T-helper 9 cell (primary cell): ENCODE data around the gene FAM13A.
"Not testable (repeated sequence)": the region's sequence is repeated elsewhere in the genome, so short reads cannot be mapped to it uniquely, and the experiment has no call there.

Source experiments
- DNase-seq: peaks from one replicate; pipeline ENCODE4 v3.0.0-alpha.2; 2020
- total RNA-seq, 2 donors: gene quantifications; one replicate each; lab custom pipeline; 2026; lab: John Stamatoyannopoulos, UW

FAM13A gene
- 19.4 to 30.2 reads per million in 2 donors for total RNA-seq

DNA sequence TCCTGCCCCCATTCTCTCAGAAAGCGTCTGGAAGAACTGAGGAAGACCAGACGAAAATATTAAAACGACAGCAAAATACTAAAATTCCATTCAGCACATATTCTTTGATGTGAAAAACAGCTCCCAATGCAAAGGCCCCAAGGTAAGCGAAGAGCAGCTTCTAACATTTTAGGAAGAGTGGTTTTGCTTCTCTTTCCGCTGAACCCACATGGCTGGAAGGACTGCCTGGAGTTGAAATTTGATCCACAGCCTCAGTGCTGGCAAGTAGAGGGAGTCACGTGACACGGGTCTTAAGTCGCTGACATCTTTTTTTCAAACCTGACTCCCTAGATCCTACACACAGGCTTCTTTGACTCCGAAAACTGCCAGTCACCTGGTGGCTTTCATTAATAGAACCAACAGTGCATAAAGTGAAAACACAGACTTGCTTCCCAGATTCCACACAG, at the start of gene FAM13A:
Gene FAM13A (minus strand): TSS at position 233 of the 446 bp plus-strand sequence. CDS start 221 bp downstream, at position 12.
- DNase-seq = no peak

DNA sequence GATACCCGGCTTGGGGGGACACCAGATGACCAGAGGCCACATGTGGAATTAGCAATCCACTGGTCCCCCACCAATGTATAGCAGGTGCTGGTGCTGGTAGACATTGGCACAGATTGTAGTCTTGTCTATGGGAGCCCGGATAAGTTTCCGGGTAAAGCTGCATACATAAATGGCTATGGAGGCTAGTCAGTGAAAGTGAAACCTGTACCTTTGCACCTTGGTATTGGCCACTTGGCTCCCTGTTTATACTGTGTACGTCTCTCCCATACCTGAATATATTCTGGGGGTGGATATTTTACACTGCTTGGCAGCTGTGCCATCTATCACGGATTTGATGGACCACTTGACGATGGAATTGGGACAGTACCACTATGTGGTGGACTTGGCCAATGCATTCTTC, 48.7 kb upstream of the FAM13A start:
- no peak for DNase-seq

DNA sequence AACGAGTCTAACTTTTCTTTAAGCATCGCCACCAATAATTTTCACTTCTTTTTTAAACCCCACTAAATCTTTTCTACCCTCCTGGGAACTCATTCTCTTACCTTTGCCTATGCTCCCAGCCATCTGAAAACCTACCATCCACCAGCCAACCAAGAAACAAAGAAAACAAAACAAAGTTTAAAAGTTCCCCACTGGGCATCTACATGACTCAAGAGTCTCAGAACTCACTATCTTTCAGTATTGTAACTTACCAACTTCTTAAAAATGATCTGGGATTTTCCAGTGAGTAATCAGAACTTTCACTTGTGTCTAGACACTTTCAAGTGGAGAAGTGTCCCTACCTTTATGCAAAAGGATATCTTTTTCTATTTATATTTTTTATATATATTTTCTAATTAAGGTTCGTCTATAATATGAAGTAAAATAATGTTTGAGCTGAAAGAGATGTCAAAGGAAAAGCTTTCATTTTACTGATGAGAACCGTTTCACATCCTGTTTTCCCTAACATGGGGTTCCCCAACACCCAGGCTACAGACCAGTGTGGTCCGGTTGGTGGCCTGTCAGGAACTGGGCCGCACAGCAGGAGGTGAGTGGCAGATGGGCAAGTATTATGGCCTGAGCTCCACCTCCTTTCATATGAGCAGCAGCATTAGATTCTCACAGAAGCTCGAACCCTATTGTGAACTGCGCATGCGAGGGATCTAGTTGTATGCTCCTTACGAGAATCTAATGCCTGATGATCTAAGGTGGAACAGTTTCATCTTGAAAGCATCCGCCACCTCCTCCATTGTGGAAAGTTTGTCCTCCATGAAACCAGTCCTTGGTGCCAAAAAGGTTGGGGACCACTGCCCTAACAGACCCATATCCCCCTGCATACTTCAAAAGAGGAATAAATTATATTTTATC, 44.5 kb upstream of the FAM13A start:
- DNase-seq = no peak

DNA sequence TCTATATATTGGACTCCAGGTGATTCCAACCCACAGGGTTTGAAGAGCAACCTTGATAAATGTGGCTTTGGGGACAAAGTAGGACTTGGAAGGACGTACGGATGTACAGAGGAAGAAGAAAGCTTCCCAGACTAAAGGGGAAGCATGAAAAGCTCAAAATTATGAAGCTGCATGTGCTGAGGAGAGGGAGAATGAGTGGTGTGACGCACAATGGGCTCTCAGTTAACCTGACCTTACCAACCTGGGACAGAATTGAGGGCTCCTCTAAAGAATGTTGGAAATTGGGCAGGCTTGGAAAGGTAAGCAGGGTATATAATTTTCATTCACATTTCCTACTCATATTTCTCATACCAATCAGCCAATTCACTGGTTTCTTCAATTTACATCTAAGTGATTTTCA, 43.9 kb upstream of the FAM13A start:
- no peak for DNase-seq

DNA sequence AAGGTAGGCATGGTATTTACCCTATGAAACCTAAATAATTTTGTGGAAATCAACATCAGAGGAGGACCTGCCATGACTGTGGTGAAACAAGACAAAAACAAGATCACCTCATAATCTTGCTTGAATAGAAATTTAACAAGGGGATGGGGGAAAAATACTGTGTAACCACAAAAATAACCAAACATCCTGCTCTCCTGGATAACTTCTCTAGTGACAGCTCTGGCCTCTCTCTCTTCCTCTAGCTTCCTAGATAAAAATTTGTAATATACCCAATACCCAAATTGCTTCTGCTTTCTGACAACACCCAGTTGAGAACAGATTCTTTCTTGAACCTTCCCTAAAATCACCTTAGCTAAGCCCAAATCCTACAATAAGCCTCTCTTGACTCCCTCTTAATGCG, 42.5 kb upstream of the FAM13A start:
- DNase-seq = no peak

DNA sequence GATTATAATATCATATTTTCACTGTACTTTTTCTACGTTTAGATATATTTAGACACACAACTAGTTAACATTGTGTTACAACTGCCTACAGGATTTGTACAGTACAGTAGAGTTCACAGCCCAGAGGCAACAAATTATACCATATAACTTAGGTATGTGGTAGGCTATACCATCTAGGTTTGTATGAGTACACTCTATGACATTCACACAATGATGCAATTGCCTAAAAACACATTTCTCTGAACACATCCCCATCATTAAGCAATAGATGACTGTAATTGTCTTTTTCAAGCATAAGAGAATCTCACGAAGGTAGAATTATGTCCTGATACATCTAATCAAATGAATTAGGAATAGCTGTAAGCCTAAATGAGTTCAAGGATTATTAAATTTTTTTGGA, 42.0 kb upstream of the FAM13A start:
- no peak for DNase-seq

DNA sequence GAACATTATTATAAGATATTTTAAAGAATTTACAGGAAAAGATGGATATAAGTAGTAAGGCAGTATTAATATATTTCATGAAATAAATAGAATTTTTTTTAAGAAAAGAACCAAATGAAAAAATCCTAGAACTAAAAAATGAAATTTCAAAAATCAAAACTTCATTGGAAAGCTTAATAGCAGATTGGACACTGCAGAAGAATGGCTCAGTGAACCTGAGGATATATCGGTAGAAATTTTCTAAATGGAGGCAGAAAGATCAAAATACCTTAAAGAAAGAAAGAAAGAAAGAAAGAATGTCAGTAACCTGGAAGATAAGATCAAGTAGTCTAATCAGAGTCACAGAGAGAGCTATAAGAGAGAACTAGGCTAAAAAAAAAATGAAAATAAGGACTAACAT, 21.3 kb upstream of the FAM13A start:
- no peak for DNase-seq

DNA sequence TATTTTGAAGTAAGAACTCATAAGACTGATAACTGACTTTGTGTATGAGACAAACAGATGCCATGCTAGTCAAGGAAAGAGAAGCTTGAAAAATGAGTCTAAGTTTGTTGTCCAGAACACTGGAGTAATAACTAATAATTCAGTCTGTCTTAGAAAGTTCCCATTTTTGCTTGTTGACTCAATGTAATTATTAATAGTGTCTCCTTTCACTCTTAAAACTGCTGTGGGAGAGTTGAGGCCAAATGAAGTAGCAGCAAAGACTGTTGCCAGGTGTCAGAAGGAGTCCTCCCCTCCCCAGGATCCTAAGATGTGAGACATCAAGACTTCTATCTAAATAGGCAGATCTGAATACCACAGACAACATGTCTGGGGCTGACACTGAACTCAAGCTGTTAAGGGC, 20.8 kb upstream of the FAM13A start:
- DNase-seq = no peak

DNA sequence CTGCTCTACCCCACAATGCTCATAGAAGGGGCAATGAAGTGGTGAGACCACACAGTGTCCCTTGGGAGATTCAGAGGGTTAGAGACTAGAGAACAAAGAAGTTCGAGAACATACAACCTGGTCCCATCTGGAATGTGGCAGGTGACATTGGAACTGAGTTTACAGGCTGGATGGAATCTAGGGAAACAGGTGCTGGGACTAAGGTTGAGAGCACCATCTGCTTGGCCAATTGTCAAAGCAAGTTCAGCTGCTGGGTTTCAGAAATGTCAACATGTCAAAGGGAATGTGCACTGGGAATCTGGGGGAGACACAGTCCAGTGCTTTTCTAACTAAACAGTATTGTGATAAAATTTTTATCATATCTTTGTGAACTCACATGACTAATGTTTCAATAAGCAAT, 15.9 kb upstream of the FAM13A start:
- no peak for DNase-seq

DNA sequence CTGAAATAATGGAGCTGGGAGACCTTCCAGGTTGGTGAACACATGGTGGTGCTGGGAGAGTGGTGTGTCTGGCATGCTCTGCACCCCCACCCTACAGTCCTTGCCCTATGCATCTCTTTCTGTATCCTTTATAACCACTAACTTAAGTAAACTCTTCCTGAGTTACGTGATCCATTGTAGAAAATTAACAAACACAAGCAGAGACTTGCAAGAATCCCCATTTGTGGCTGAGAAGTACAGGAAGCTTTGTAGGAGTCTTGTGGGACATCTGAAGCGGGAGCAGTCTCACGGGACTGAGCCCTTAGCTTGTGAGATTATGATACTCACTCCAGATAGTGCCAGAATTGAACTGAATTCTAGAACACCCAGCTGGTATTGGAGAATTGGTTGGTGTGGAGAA, 14.3 kb upstream of the FAM13A start:
- no peak for DNase-seq

DNA sequence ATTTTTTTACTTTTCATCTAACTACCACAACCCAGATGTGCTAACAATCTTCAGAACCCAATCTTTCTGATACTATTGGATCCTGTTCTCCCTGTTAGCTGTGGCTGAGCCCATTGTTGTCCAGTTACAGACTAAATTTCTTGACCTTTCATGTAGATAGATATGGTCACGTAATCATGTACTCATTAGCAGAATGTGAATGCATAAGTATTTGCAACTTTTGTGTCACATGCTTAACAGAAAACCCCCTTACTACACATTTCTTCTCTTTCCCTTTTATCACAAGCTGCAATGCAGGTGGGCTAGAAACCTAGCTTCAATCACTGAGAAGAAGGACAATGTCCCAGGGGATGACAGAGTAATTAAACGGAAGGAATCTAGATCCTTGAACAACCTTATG, 13.1 kb upstream of the FAM13A start:
- DNase-seq = no peak

DNA sequence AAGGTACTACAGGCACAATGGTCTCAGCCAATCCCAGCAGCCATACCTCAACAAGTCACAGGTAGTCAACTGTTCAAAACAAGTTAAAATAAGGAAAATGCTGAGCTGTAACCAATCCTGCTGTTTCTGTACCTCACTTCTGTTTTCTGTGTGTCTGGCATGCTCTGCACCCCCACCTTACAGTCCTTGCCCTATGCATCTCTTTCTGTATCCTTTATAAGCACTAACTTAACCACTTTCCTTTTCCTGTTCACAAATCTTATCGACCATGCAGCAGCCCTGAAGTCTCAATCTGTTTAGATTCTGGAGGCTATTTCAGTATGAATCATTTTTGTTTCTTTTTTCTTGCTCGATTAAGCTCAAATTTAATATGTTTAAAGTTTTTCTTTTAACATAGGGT, 12.5 kb upstream of the FAM13A start:
- DNase-seq = no peak

DNA sequence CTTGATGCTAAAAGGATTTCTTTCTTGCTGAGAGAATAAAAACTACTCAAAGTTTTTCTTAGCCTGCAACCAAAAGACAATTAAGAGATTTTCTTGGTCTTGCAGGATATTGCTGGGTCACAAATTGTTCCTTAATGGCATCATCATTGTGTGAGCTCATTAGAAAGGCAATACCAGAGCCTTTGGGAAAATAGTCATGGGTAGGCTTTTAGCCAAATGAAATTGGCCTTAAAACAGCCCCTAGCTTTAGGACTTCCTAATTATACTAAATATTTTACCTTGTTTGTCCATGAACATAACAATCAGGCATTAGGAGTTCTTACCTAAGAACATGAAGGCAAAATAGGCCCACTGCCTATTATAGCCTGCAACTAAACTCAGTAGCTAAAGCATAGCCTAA, 10.4 kb upstream of the FAM13A start:
- no peak for DNase-seq

DNA sequence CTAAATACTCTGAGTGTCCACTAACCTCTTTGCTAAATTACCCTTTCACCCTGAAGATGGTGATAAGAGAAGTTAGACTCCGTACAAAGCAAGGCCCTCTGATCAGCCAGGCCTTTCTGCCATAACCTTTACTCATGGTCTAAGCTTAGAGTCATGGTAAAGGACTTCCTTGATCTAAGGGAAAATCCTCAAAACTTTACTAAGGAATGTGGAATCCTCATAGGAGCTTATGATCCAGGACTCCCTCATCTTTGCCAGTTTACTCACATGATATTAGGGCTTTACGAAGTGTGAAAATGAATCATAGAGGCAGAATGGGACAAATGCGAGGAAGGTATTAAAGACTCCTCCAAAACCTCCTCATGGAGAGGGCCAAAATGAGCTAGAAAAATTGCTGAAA, 7.9 kb upstream of the FAM13A start:
- DNase-seq = no peak

DNA sequence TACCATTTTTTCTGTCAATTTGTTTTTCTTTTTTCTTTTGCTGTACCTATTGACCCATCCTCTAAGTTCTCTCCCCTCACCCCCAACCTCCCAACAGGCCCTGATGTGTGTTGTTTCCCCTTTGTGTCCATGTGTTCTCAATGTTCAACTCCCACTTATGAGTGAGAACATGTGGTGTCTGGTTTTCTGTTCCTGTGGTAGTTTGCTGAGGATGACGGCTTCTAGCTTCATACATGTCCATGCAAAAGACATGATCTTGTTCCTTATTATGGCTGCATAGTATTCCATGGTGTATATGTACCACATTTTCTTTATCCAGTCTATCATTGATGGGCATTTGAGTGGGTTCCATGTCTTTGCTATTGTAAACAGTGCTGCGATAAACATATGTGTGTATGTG, 859 bp upstream of the FAM13A start:
- DNase-seq = not testable (repeated sequence)

DNA sequence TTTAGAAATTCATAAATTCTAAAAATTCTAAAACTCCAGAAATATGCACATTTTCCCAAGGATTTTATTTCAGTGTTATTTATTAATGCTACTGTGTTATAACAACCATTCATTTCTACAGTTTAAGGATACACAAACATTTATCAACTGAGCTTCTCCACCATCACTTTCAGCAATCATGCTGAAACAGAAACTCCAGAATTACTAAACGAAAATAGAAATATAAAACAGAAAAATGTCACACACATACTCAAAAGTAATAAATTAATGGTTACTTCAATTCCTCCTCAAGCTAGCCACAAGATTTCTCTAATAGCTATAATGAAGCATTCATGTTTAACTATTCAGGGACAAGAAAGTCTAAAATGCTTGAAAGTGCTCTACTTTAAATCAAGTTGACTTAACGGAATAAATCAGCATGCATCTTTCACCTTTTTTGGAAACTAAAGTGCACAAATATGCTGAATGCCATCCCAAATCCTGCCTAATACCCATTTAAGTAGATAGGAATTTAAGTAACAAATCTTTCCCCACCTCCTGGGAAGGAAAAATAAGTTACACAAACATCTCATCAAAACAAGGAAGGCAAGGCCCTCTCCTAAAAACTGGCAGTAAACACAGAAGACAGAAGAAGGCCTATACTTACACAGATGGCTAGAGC, 563 bp downstream of the FAM13A start:
- no peak for DNase-seq

DNA sequence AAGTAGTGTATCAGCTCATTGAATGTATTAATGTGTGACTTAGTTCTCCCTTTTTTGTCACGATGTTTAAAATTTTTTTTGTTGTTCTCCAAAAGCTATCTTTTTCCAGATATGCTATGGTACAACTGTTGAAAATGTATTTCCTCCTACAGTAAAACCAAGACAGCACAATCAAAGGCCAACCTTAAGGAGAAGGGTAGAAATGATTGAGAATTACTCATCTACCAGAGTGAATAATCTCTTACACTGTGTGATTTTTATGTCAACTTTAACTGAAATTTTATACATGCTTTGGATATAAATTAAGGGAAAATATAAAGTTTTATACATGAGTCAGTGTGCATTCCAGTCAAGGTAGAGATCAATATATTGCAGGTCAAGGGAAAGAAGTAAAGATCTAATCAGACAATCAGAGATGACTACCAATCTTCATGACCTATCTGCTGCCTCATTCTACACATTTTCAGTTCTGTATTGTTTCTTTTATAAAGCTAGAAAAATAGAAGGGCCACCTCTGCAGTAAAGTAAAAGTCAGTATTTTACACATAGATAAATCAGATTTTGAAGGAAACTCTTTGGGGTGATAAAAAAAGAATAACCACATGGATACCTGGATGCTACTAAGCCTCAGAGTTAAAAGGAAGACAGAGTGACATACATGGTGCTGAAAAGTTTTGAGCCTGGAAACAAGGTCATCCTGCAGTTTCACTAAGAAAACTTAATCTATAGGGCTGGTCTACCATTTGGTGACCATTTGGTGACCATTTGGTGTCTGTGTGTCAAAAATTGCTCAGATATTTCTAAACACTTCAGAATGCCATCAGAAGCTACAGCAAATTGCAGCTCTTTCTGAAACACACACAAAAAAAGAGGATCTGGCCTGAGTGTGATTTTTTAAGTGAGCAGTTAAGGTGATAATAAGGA, 1.6 kb downstream of the FAM13A start:
- DNase-seq = no peak

DNA sequence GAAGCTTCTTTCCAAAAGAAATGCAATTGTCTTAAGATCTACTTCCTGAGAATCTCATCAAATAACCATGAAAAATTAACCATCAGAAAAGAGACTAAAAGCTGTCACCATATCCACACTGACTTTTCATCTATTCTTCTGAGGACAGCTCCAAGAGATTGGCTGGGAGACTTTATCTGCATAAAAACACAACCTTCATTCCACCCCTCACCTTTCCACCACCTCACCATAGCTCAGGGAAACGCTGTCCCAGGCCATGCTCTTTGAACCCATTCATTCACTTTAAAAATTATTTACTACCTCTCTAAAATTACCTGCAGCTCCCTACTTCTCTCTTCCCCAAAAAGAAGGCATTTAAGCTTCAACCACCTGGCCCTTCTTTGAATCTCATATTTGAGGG, 2.4 kb downstream of the FAM13A start:
- DNase-seq = no peak

DNA sequence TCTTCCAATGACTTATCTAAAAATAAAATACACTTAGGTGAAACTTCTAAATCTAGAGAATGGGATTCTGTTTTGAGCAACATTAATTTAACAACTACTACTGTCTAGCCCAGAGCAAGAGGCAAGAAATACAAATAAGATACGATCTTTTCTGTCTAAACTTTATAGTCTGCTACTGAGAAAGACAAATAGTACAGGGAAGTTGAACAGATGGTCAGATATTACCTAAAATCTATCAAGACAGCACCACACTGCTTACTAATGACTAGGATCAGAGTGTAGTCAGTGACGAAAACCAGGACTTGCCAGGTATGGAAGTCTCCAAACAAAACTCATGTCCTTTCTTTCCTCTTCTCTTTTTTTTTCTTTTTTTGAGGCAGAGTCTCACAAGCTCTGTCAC, 7.1 kb downstream of the FAM13A start:
- no peak for DNase-seq

DNA sequence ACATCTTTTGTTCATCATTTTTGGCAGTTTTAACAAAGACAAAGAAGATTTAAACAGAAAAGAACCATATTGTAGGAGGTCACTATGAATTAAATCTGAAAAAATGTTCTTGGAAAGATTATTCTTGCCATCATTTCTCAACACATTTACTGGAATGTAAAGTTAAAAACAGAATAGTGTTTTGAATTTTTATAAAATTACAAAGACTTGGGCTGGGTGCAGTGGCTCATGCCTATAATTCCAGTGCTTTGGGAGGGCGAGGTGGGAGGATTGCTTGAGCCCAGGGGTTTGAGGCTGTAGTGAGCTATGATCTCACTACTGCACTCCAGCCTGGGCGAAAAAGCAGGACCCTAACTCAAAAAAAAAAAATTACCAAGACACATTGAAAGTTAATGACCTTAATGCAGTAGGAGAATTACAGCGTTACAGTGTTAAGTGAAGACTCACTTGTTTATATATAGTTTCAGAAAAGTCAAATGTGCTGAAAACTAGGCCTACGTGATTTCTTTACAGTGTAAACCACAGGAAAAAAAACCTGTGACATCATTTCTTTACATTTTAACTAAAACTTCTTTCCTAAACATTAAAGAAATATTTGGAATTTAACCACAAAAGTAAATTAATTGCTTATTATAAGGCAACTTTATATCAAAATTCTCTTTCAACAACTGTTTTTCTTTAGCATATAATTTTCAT, 7.9 kb downstream of the FAM13A start:
- no peak for DNase-seq

DNA sequence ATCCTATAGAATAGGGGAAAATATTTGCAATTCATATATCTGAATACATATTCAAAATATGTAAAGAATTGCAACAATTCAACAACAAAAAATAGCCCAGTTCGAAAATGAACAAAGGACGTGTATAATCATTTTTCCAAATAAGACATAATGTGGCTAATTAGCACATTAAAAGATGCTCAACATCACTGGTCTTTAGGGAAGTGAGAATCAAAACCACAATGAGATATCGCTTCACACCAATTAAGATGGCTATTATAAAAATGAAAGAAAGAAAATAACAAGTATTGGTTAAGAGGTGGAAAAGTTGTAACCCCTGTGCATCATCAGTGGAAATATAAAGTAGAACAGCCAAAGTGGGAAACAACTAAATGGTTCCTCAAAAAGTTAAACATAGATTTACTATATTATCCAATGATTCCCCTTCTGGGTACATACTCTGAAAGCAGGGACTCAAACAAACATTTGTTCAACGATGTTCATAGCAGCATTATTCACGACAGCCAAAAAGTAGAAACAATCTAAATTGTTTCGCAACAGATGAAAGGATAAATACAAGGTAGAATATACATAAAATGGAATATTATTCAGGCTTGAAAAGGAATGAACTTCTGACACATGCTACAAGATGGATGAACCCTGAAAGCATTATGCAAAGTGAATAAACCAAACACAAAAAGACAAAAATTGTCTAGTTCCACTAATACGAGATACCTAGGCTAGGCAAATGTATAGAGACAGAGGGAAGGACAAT, 12.7 kb downstream of the FAM13A start:
- DNase-seq = no peak

DNA sequence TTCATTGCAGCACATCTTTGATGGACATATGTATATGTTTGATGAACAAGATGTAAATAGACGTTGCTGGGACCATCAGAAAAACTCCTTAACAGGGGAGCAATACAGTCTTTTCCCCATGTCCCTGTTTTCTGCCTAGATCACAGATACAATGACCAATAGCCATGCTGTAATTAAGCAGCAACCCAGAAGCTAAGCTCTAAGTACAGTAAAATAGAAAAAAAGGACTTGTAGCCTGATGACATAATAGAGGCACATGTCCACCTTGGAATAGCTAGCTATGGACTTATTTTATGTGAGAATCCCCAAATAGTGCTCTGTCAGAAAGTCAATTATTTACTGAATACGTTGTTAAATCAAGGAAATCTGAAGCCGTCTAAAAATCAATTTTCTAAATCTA, 14.9 kb downstream of the FAM13A start:
- DNase-seq = no peak
